T follicular helper cell (primary cell): ENCODE data around the gene HERC5.
A peak's percentile ranks its signal among the peaks of the same experiment; 100 is the strongest.
"Not testable (repeated sequence)": the region's sequence is repeated elsewhere in the genome, so short reads cannot be mapped to it uniquely, and the experiment has no call there.

Experiments
- DNase-seq: peaks from one replicate; pipeline ENCODE4 v3.0.0-alpha.2; 2020; ENCODE audit warnings: low read depth

The HERC5 gene

DNA sequence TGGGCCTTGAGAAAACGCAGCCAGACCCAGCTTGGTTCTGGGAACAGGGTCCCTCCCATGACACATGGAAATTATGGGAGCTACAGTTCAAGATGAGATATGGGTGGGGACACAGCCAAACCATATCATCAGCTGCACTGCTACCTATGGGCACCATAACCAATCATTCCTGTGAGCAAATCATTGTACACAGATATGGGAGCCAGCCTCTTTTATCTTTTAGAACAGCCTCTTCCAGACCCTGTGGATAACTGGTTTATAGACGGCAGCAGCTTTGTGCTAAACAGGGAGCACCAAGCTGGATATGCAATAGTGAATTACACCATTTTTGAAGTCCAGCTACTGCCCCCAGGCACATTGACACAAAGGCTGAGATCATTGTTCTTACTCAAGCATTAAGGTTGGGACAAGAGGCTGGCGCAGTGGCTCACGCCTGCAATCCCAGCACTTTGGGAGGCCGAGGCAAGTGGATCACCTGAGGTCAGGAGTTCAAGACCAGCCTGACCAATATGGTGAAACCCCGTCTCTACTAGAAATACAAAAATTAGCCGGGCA lies 8.6 kb upstream of the HERC5 start:
- not testable (repeated sequence) for DNase-seq

DNA sequence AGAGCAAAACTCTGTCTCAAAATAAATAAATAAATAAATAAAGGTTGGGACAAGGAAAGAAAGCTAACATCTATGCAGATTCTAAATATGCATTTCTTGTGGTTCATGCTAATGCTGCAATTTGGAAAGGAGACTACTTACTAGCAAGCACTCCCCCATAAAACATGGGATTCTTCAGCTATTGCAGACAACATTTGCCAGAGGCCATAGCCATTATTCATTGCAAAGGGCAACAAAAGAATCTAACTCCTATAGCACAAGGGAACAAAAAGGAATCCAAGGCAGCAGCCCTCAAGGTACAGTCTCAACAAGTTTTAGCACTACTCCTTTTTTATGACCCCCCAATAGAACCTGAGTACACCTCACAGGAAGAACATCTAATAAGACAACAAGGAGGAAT lies 8.0 kb upstream of the HERC5 start:
- no peak for DNase-seq

DNA sequence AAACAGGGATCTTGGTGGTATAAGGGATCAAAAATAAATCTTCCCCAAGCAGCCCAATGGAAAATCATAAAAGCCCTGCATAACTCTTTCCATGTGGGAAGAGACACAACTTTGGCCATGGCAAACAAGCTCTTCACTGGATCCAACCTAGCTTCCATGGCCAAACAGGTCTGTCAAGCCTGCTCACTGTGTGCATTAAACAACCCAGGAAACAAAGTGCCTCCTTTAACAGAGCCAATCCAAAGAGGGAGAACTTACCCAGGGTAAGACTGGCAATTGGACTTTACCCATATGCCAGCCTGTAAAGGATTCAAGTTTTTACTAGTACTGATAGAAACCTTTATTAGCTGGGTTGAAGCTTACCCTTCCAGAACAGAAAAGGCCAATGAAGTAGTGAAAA lies 7.6 kb upstream of the HERC5 start:
- DNase-seq, result no peak

DNA sequence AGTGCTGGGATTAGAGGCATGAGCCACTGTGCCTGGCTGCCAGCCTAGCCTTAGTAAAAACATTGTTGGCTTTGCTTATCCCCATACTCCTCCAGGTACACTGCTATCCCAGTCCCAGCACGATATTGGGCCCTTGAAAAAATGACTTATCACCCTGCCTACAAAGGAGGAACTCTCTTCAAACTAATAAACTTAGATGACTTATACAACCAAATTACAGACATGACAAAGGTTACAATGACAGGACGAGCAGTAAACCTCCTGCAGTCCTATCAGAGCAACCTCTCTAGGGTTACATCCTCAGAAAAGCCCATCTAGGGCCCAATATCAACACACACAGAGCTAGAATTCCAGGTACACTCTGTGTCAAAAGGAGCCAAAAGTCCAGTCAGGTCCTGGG lies 5.7 kb upstream of the HERC5 start:
- DNase-seq, result no peak

DNA sequence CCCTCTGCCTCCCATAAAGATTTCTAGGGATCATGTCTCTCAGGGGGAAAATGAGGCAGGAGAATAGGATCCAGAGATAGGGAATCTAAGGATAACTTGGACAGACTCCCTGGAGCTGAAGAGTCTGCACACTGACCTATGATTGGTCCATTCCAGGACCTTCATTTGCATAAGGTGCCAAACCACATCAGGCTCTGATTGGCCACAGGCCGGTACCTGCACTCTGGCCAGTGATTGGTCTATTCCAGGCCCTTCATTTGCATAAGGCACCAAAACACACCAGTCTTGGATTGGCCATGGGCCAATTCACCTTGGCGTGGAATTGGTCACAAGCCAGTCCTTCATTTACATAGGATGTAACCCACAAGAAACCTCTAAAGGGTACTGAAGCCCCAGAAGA lies 4.0 kb upstream of the HERC5 start:
- no peak for DNase-seq

DNA sequence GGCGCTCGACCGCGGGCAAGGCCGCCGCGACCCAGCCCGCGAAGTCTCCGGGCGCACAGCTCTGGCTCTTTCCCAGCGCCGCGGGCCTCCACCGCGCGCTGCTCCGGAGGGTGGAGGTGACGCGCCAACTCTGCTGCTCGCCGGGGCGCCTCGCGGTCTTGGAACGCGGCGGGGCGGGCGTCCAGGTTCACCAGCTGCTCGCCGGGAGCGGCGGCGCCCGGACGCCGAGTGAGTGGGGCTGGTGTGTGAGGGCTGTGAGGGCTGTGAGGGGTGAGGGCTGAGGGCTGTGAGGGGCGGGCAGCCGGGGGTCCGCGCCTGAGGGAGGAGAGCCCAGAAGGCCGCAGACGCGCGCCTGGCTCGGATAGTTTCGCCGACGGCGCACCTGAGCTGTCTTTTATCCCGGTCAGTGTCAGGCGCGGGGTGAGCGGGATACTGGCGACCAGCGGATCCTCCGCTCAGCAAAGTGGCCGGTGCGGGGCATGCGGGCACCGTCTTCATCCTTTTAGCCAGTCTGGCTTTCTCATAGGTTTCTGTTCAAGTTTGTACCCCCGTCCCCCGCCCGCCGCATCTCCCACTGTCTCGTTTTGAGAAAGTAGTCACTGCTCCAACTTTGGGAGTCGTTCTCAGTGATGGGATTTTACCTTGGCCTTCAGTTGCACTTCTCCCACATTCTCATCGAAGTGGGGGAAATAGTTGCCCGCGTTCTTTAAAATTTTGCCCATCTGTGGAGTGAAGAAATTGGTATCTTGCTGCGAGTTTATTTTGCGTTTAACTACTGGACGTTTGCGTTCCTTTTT lies 586 bp downstream of the HERC5 start:
- peak; percentile 40 for DNase-seq

GRCh38 chr4:88458104-88458740 lies 1.3 kb downstream of the HERC5 start:
- DNase-seq, result no peak

DNA sequence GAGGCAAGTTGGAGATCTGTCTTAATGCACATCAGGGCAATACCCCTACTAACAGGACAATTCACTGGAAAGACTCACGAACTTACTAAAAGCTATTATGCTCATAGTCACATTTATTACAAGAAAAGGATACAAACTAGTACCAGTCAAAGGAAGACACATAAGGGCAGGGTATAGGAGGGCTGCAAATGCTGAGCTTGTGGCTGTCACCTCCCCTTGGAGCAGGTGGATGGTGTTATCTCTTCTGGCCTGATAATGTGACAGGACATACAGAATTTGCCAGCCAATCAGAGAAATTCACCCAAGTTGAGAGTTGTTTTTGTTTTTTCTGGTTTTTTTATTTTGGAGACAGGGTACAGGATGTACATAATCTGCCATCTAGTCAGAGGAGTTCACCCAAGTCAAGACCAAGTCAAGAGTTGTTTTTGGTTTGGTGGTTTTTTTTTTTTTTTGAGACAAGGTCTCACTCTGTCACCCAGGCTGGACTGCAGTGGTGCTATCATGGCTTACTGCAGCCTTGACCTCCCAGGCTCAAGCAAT lies 8.8 kb downstream of the HERC5 start:
- DNase-seq, result no peak

DNA sequence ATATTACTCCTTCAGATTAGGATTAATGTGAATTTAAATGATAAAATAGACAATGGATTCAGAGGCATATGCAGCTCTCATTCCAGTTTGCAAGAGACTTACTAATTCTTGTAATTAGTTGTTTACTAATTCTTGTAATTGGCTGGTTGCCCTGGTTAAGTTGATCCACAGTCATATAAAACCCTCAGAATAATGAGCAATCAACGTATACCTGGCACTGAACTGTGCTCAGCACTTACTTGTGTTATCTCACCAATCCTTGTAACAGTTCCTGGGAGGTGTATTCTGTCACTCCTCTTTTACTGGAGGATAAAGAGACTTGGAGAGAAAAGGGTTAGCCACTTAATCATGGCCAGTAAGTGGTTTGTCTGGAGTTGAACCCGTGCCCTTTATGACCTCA lies 10.5 kb downstream of the HERC5 start:
- no peak for DNase-seq

GRCh38 chr4:88477229-88477860 lies 20.4 kb downstream of the HERC5 start:
- DNase-seq, result no peak

GRCh38 chr4:88478247-88478646 lies 21.3 kb downstream of the HERC5 start:
- no peak for DNase-seq

GRCh38 chr4:88481537-88481936 lies 24.6 kb downstream of the HERC5 start:
- DNase-seq, result no peak

- no peak for DNase-seq
These were observed 32.3 kb downstream of the HERC5 start for GRCh38 chr4:88489100-88489761.

DNA sequence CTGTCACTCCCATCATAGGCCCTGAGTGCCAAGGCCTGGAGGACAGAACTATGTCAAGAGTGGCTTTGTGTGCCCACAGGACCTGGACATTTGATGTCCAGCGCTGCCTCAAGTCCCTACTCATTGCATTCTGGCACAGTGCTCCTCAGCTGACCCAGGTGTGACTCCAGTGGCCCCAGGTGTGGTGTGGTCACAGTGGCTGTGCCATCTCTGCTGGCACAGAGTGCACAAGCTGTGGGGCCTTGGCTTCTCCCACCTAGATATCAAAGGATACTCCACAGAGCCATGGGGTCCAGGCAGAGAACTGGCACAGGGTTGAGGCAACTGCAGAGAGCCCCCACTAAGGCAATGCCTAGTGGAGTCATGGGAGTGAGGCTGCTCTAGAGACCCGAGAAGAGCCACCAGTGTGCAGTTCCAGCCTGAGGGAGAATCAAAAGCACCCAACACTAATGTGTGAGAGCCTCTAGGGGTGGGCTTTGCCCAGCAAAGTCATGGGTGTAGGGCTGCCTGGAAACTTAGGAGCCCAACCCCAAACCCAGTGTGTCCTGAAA lies 41.0 kb downstream of the HERC5 start:
- DNase-seq, result no peak

- no peak for DNase-seq
These were observed 46.4 kb downstream of the HERC5 start for GRCh38 chr4:88503344-88503743.

GRCh38 chr4:88511236-88511635 lies 54.3 kb downstream of the HERC5 start:
- no peak for DNase-seq

DNA sequence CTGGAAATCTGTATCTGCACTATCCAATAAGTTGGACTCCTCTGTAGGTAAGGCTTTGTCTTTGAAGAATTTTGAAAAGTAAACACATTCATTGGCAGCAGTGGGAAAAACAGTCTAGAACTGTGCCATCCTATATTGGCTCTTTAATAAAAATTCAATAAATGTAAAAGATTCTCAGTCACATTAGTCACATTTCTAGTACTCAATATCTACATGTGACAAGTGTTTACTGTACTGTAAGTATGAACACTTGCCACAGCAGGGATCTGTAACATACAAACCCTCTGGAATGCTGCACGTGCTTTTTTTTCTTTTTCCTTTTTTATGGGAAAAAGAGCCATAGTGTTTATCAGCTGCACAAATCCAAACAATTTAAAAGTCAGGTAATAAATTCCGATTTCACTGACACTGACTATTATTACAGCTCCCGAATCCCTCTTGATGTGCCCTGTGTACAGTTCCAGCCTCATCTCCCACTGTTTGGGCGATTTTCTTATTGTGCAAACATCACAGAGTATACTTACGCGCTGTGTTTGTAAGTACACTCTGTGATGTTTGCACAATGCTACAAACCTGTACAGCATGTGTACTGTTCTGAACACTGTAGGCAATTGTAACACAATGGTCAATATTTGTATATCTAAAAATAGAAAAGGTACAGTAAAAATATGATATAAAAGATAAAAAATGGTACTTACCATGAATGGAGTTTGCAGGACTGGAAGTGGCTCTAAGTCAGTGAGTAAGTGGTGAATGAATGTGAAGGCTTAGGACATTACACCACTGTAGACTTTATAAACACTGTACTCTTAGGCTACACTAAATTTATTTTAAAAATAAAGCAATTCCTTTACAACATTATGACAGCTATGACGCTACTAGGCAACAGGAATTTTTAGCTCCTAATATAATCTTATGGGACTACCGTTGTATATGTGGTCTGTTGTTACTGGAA lies 57.9 kb downstream of the HERC5 start:
- no peak for DNase-seq

DNA sequence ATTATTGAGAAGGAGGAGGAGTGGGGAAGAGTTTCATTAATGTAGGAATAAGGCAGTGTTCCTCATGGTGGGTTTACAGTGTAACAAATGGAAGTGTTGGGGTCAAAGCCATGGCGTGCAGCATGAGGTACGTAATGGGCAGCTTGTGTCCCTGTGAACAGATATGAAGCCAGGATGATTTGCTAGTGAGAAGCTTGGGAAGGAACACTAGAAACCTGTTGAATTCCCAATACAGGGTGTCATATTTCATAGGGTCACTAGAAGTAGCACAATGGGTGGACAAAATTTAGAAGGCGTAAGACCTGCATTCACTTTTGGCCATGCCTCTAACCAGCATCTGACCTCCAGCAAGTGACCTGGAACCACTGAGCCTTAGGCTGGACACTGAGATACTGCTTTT lies 59.8 kb downstream of the HERC5 start:
- DNase-seq, result no peak

DNA sequence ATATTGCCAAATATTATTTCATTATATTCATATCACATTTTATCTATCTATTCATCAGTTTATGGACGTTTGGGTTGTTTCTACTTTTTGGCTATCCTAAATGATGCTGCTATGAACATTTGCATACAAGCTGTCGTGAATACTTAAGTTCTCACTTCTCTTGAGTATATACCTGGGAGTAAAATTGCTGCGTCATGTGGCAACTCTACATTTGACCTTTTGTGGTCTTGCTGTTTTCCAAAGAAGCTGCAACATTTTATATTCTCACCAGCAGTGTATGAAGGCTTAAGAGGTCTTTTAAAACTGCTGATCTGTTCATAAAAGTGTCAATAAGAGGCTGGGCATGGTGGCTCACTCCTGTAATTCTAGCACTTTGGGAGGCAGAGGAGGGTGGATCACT lies 60.9 kb downstream of the HERC5 start:
- DNase-seq, result no peak

DNA sequence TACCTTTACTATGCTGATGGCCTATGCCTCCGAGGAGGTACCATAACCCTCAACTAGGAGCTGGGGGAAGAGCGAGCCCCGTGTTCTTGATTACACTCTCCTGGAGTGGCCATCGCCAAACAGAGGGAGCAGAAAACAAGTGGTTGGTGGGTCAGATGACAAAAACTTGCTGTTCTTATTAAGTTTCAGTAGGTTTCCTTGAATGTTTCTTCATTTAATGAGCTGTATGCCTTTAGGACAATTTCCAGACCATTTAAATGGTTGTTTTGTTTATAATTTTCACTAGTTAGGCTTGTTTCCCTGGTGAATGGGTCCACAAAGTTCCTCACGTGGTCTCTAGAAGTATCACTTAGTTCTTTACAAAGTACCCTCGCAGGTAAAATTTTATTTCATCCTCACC lies 62.0 kb downstream of the HERC5 start:
- no peak for DNase-seq
